H1 (cell line): ENCODE data around the gene NLK. TPM values are rescaled to one million over a fixed set of nuclear protein-coding genes. Genes with fewer than 3 reads are reported as not detected.

Experiments
- BRCA1 ChIP-seq: IDR thresholded peaks from 2 replicates; pipeline ENCODE4 v1.6.1; 2012; ENCODE audit warnings: low read depth, low read length, improper control_type of control experiment
- CBX5 ChIP-seq: fragments of 300-800, 300-1000 bp; sonication (generic); IDR thresholded peaks from 2 replicates; pipeline ENCODE4 v1.7.1; 2016; ENCODE audit warnings: antibody characterized with exemption, low read length, low read depth
- CHD2 ChIP-seq: IDR thresholded peaks from 2 replicates; pipeline ENCODE4 v1.6.1; 2012; ENCODE audit warnings: low read length, improper control_type of control experiment
- CHD7 ChIP-seq: fragments of 300-600 bp; sonication (generic); IDR thresholded peaks from 2 replicates; pipeline ENCODE4 v1.7.1; 2012; ENCODE audit warnings: low read length, moderate library complexity, mild to moderate bottlenecking, inconsistent platforms; ENCODE audit not compliant: insufficient replicate concordance
- EZH2 ChIP-seq: fragments of 200-600 bp; sonication (generic); IDR thresholded peaks from 2 replicates; pipeline ENCODE4 v1.7.1; 2012; ENCODE audit warnings: low read depth, mild to moderate bottlenecking, moderate library complexity, low read length, inconsistent platforms; ENCODE audit not compliant: severe bottlenecking
- POU5F1 ChIP-seq: IDR thresholded peaks from 2 replicates; pipeline ENCODE4 v1.6.1; 2011; ENCODE audit warnings: low read depth, mild to moderate bottlenecking, low read length, moderate library complexity
- RFX5 ChIP-seq: IDR thresholded peaks from 2 replicates; pipeline ENCODE4 v1.6.1; 2011; ENCODE audit warnings: low read depth, low read length, improper control_type of control experiment, borderline replicate concordance
- TAF1 ChIP-seq: IDR thresholded peaks from 2 replicates; pipeline ENCODE4 v1.6.1; 2011; ENCODE audit warnings: mild to moderate bottlenecking, low read depth, low read length
- TEAD4 ChIP-seq: IDR thresholded peaks from 2 replicates; pipeline ENCODE4 v1.6.1; 2012; ENCODE audit warnings: low read depth, low read length, inconsistent platforms, mixed read lengths
- polyA plus RNA-seq, 7 experiments: library from polyadenylated mRNA; depleted of rRNA in 3 of 7; stranded (reverse) in 5 of 7; unstranded in 2 of 7; fragments of >200 nt in 5 of 7; fragments of 200-250 nt in 2 of 7; gene quantifications; 1 replicate in 5 of 7; 2 replicates in 1 of 7; 4 replicates in 1 of 7; pipeline versions ENCODE4 v1.2.1 to v1.2.3, GENCODE V29; 2011 to 2013; ENCODE audit warnings: missing spikeins in 2 of 7, mixed read lengths in 2 of 7
- total RNA-seq: library from RNA; stranded (reverse); fragmentation: NEBNext Ultra II Directional; extraction: Animal tissue kit (Norgen Biotek cat#: 25700); gene quantifications from 2 replicates; pipeline ENCODE4 v1.2.1, GENCODE V29; 2021

NLK gene
- total and polyA plus RNA-seq, 2 of the 8 experiments (the other 6 are each of a cell fraction or from before 2014, with no cell fraction given): 30.8 to 49.9 TPM

- TF ChIP-seq CHD7 (no peak), POU5F1 (no peak), BRCA1 (no peak), RFX5 (no peak), EZH2 (no peak), TAF1 (no peak), CHD2 (no peak), CBX5 (no peak), TEAD4 (no peak)
These were observed 139.1 kb downstream of the NLK start (continued) for GRCh38 chr17:28181568-28181967.
